HG03469 (cell line): ENCODE data around the gene PPIB.

Source experiments
- ATAC-seq: cut with Tn5 transposase; IDR thresholded peaks from one replicate; pipeline ENCODE4 v1.9.1; 2021; ENCODE audit warnings: mild to moderate bottlenecking, moderate library complexity, moderate number of reproducible peaks; ENCODE audit not compliant: unreplicated experiment

PPIB gene

GRCh38 chr15:64158363-64159134, 4.3 kb downstream of the PPIB start:
- ATAC-seq: no peak

GRCh38 chr15:64157599-64158125, 5.2 kb downstream of the PPIB start:
- no peak for ATAC-seq

DNA sequence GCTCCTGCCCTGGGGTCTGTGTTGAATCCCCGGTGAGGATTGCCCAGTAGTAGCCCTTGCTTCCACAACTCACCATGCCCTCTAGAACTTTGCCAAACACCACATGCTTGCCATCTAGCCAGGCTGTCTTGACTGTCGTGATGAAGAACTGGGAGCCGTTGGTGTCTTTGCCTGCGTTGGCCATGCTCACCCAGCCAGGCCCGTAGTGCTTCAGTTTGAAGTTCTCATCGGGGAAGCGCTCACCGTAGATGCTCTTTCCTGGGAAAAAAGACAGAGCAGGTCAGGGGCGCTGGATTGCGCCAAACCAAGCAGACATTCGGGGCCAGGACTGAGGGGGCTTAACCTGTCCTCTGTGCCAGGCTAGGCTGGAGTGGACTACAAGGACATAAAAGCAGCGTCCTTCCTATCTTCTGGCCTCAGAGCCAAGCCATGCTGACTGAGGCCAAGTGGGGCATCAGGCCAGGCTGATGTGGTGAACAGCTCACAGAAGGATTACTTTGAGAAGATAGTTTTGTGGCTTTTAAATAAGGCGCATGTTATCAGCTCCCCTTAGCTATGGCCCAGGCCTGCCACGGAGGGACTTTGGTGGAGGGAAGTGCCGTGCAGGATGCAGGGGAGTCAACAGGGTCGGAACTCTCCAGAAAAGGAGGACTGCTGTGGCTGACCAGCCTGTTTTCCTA, 6.0 kb downstream of the PPIB start:
- no peak for ATAC-seq

DNA sequence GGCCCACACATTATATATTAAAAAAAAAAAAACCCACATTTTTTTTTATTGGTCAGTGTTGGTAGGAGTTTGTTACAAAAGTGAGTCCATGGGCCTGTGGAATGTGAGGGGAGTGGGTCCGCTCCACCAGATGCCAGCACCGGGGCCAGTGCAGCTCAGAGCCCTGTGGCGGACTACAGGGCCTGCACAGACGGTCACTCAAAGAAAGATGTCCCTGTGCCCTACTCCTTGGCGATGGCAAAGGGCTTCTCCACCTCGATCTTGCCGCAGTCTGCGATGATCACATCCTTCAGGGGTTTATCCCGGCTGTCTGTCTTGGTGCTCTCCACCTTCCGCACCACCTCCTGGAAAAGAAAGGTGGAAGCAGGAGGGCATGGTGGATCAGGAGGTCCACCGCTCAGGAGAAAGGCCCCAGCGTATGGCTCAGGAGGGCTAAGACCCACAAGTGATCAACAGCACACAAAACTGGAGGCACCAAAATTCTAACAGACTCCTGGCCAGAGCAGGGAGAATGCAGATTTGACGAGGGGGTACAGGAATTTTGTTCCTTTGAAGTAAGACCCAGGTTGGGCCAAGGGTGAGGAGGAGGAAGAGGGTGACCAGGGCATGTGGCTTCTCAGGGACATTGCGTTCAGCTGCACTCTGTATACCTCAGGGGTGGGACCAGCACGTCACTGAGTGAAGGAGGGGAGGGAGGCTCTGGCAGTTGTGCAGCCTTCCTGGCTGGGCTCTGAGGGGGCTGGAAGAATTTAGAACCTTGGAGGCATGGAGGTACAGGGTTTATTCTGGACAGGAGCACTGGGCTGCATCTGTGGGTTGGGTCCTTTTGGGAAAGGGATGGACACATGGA, 6.8 kb downstream of the PPIB start:
- no peak for ATAC-seq

GRCh38 chr15:64153480-64154367, 9.1 kb downstream of the PPIB start:
- peak; percentile 35 for ATAC-seq

GRCh38 chr15:64152507-64153387, 10.1 kb downstream of the PPIB start:
- no peak for ATAC-seq

DNA sequence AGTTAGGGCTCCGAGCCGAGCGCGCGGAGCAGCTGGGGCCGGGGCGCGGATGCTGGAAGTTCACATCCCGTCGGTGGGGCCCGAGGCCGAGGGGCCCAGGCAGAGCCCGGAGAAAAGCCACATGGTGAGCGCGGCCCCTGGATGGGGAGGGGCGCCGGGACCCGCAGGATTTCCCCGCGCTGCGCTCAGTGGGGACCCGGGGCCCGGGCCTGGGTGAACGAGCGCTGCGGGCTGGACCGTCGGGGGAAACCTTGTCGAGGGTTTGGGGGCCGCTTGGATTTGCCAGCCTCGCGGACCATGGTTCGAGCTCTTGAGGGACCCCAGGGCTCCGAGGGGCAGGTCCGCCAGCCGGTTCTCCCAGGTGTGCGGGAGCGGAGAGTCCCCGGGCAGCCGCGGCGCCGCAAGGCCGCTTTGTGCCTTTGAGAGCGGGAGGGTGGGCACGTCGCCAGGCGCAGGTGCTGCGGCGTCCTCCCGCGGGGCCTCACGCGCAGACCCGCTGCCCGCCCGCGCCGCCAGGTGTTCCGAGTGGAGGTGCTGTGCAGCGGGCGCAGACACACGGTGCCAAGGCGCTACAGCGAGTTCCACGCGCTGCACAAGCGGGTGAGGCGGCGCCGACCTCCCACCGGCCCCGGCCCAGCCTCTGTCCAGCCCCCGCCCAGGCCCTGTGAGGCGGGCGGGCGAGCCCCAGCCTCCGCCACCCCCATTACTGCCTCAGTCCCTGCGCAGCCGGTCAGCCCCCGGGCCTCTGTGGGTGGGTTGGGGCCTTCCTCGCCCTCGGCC, 10.9 kb downstream of the PPIB start, which contains the start of gene SNX22:
TSS of gene SNX22 (plus strand) at position 5 of the 780 bp plus-strand sequence. CDS start at position 50, 45 bp downstream.
- ATAC-seq: no peak

DNA sequence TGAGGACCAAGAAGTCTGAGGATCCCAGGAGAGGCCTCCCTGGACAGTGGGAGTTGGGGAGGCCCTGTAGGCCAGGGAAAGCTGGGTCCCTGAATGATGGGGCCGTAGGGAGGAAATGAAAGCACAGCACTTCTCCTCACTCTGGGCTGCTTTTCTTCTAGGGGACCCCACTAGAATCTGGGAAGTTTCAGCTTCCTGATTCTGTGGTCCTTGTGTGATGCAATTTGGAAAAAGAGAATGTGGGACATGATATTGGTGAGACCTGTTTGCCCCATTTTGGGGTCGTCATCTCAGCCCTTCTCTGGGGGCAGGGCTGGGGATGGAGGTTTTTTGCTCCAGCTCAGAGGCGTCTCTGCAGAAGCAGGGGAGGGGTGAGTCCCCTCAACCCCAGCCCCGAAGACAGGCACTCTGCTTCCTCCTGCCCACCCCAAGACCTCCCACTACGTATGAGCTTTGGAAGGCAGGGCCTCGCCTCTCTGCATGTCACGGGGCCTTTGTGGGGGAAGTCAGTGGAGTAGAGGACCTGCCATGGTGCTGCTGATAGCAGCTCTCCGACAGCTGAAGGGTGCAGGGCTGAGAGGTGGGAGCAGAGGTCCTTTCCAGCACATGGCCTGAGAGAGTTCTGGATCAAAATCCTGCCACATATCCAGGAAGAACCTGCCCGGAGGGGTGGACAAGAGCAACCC, 12.8 kb downstream of the PPIB start:
- ATAC-seq: no peak

DNA sequence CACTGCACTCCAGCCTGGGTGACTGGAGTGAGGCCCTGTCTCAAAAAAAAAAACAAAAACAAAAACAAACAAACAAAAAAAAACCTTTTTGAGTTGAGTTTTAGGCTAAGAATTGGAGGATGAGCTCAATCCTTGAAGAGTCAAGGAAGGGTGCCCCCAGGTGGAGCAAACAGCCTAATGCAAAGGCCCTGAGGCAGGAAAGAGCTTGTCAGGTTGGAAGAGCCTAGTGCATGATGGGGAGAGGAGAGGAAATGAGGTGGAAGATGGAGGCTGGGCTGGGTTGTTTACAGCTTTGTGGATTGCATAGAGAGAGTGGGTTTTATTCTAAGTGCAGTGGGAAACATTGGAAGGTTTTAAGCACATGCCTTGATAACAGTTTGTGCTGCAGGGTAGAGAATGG, 13.4 kb downstream of the PPIB start:
- ATAC-seq: no peak

- no peak for ATAC-seq
Measured at GRCh38 chr15:64148581-64148980, 14.2 kb downstream of the PPIB start.

- no peak for ATAC-seq
Measured at GRCh38 chr15:64148168-64148567, 14.7 kb downstream of the PPIB start.

DNA sequence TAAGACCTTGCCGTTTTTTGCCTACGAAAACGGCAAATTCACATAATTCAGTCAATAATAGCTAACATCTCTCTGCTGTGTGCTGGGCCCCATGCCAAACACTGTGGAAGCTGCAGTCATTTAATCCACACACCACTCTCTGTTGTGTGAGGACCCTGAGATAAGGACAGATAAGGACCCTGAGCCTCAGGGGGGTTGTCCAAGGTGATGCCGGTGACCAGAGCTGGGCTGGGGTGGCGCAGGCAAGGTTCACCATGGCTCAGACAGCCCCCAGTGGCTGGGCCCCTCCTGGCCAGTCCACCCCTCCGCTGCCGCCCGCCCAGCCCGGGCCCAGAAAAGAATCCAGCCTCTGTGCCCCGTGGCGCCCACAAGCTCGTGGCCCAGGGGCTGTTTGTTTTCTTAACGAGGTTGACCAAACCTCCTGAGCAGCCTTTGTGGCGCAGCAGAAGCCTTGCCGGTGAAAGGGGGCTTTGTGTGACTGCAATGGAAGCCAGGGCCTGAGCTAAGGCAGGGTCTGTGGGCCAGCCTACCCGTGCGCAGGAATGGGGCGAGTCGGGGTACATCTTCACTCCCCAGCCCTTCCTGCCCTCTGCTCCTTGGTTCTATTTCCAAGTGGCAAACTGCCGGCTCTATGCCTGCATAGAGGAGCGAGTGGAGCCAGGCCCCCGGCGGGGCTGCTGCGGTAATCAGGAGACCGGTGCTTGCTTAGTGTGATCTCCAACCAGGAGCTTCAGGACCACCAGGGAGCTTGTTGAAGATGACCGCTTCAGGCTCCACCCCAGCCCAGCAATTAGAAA, 15.7 kb downstream of the PPIB start:
- no peak for ATAC-seq

GRCh38 chr15:64146520-64146884, 16.3 kb downstream of the PPIB start:
- ATAC-seq: no peak

DNA sequence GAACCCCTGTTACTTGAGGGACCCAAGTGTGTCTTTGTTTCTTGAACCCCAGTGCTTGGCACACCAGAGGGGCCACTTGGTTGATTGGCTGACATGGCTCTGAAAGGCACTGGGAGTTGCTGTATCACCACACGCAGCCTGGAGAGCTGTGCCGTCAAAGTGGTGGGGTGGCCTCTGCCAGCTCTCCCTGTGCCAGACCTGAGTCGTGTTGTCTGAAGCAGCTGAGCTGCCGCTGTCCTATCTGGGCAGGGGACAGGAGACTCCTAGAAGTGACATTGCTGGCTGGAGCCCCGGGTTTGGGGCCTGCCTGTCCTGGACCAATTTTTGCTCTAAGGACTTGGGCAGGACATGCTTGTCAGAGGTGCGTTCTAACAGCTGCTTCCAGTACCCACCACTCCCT, 16.8 kb downstream of the PPIB start:
- ATAC-seq: no peak

DNA sequence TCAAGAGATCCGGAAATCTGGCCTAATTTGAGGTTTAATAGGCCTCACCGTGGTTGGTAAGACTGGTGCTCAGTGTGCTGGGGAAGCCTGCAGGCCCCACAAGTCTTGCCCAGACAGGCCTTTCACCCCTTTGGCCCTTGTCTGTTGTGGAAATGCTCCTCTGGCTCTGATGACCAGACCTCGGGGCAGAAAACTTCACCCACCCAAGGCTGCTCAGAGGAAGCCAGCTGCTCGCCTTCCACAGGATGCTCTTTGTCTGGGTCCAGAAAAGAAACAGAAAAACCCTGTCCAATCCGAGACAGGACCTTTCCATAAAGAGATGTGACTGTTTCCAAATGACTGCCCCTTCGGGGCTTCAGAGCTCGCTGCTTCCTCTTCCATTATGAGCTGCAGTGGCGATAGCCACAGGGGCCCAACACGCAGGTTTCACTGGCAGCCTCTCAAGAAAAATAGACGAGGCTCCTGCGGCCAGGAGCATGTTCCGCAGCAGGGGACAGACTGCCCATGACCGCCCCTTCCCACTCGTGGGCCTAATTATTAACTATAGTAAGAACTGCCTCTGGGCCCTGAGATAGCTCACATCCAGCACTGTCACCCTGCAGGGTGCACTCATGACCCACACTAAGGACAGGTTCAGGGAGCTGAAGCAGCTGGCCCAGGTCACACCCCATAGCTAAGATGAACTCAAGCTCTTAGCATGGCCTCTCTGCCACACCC, 18.1 kb downstream of the PPIB start:
- peak; percentile 40 for ATAC-seq

DNA sequence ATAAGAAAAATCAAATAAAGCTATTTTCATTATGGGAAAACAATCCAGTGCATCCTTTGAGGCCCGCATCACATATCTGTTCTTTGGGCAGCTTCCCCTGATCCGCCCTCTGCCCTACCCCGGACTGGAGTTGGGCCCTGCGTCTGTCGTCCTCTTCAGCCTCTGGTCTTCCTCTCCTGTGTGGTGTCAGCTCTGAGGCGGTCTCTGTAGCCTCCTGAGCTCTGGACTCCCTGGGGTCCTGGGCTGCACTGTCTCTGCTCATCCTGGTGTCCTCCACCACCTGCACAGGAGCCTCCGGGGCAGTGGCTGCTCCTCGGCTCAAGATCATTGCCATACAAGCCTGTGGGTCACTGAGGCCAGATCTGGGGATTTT, 18.6 kb downstream of the PPIB start:
- no peak for ATAC-seq

- no peak for ATAC-seq
Measured at GRCh38 chr15:64143276-64143675, 19.5 kb downstream of the PPIB start.
